ENCODE data around the gene SNX24. TPM values are rescaled to one million over a fixed set of nuclear protein-coding genes. Genes with fewer than 3 reads are reported as not detected.

The SNX24 gene
- polyA plus RNA-seq, 2 donors = 29.5 to 49.6 TPM

- Histone ChIP-seq H3K9me3 (ENCODE audit: control insufficient read depth in 2 of 2, insufficient read depth in 1 of 2, low read depth in 1 of 2, low read length in 1 of 2) (no peaks in the 10 kb centered on the region), H3K4me3 (ENCODE audit: low read depth in 1 of 2, low read length in 2 of 2) (no peak overlapping the region), H3K27me3 (ENCODE audit: control insufficient read depth in 1 of 2, insufficient read depth in 2 of 2, low read length in 2 of 2) (no peaks in the 10 kb centered on the region), H3K4me1 (ENCODE audit: control insufficient read depth in 2 of 2, insufficient read depth in 2 of 2, low read length in 1 of 2) (peaks cover 0 to 3% of the 10 kb centered on the region in 2 donors), H3K27ac (ENCODE audit: low read depth in 2 of 2, low read length in 1 of 2) (no peak overlapping the region), H3K36me3 (ENCODE audit: control insufficient read depth in 2 of 2, insufficient read depth in 2 of 2, low read length in 1 of 2) (no peaks in the 10 kb centered on the region)
- 46 to 62% methylated on average over 3 of the region's 3 CpGs for WGBS, 2 donors
Measured at GRCh38 chr5:122882831-122883230, 37.4 kb downstream of the SNX24 start.

GRCh38 chr5:122885045-122885517 lies 39.7 kb downstream of the SNX24 start:
- 67 to 73% methylated on average over 1 of the region's 1 CpG for WGBS, 2 donors
- Histone ChIP-seq H3K27ac (ENCODE audit: low read depth in 2 of 2, low read length in 1 of 2) (peak overlapping the region in 1 of 2 donors; percentile 28), H3K4me3 (ENCODE audit: low read depth in 1 of 2, low read length in 2 of 2) (no peak overlapping the region), H3K27me3 (ENCODE audit: control insufficient read depth in 1 of 2, insufficient read depth in 2 of 2, low read length in 2 of 2) (no peaks in the 10 kb centered on the region), H3K4me1 (ENCODE audit: control insufficient read depth in 2 of 2, insufficient read depth in 2 of 2, low read length in 1 of 2) (peaks cover 0 to 3% of the 10 kb centered on the region in 2 donors), H3K36me3 (ENCODE audit: control insufficient read depth in 2 of 2, insufficient read depth in 2 of 2, low read length in 1 of 2) (no peaks in the 10 kb centered on the region), H3K9me3 (ENCODE audit: control insufficient read depth in 2 of 2, insufficient read depth in 1 of 2, low read depth in 1 of 2, low read length in 1 of 2) (no peaks in the 10 kb centered on the region)

GRCh38 chr5:122885891-122886290 lies 40.5 kb downstream of the SNX24 start:
- Histone ChIP-seq H3K4me1 (ENCODE audit: control insufficient read depth in 2 of 2, insufficient read depth in 2 of 2, low read length in 1 of 2) (peaks cover 0 to 3% of the 10 kb centered on the region in 2 donors), H3K27ac (ENCODE audit: low read depth in 2 of 2, low read length in 1 of 2) (no peak overlapping the region), H3K9me3 (ENCODE audit: control insufficient read depth in 2 of 2, insufficient read depth in 1 of 2, low read depth in 1 of 2, low read length in 1 of 2) (no peaks in the 10 kb centered on the region), H3K4me3 (ENCODE audit: low read depth in 1 of 2, low read length in 2 of 2) (no peak overlapping the region), H3K36me3 (ENCODE audit: control insufficient read depth in 2 of 2, insufficient read depth in 2 of 2, low read length in 1 of 2) (no peaks in the 10 kb centered on the region), H3K27me3 (ENCODE audit: control insufficient read depth in 1 of 2, insufficient read depth in 2 of 2, low read length in 2 of 2) (no peaks in the 10 kb centered on the region)
- WGBS, 2 donors = 94 to 96% methylated on average over 6 of the region's 6 CpGs

GRCh38 chr5:122895141-122895540 lies 49.7 kb downstream of the SNX24 start:
- H3K27ac ChIP-seq (ENCODE audit: low read depth in 2 of 2, low read length in 1 of 2) = no peak overlapping the region
- no peaks in the 10 kb centered on the region for H3K36me3 ChIP-seq (ENCODE audit: control insufficient read depth in 2 of 2, insufficient read depth in 2 of 2, low read length in 1 of 2)
- no peak overlapping the region for H3K4me3 ChIP-seq (ENCODE audit: low read depth in 1 of 2, low read length in 2 of 2)
- no peaks in the 10 kb centered on the region for H3K9me3 ChIP-seq (ENCODE audit: control insufficient read depth in 2 of 2, insufficient read depth in 1 of 2, low read depth in 1 of 2, low read length in 1 of 2)
- no peaks in the 10 kb centered on the region for H3K27me3 ChIP-seq (ENCODE audit: control insufficient read depth in 1 of 2, insufficient read depth in 2 of 2, low read length in 2 of 2)
- 96 to 100% methylated on average over 1 of the region's 1 CpG for WGBS, 2 donors
- no peaks in the 10 kb centered on the region for H3K4me1 ChIP-seq (ENCODE audit: control insufficient read depth in 2 of 2, insufficient read depth in 2 of 2, low read length in 1 of 2)

- Histone ChIP-seq H3K27me3 (ENCODE audit: control insufficient read depth in 1 of 2, insufficient read depth in 2 of 2, low read length in 2 of 2) (no peaks in the 10 kb centered on the region), H3K4me1 (ENCODE audit: control insufficient read depth in 2 of 2, insufficient read depth in 2 of 2, low read length in 1 of 2) (peaks cover 0 to 3% of the 10 kb centered on the region in 2 donors), H3K27ac (ENCODE audit: low read depth in 2 of 2, low read length in 1 of 2) (no peak overlapping the region), H3K4me3 (ENCODE audit: low read depth in 1 of 2, low read length in 2 of 2) (no peak overlapping the region), H3K9me3 (ENCODE audit: control insufficient read depth in 2 of 2, insufficient read depth in 1 of 2, low read depth in 1 of 2, low read length in 1 of 2) (no peaks in the 10 kb centered on the region), H3K36me3 (ENCODE audit: control insufficient read depth in 2 of 2, insufficient read depth in 2 of 2, low read length in 1 of 2) (peaks cover 0 to 3% of the 10 kb centered on the region in 2 donors)
- 58 to 68% methylated on average over 4 of the region's 4 CpGs for WGBS, 2 donors
Measured at GRCh38 chr5:122896598-122897282, 51.3 kb downstream of the SNX24 start.

GRCh38 chr5:122897283-122897602 lies 51.8 kb downstream of the SNX24 start:
- peaks cover 0 to 3% of the 10 kb centered on the region in 2 donors for H3K4me1 ChIP-seq (ENCODE audit: control insufficient read depth in 2 of 2, insufficient read depth in 2 of 2, low read length in 1 of 2)
- no peaks in the 10 kb centered on the region for H3K27me3 ChIP-seq (ENCODE audit: control insufficient read depth in 1 of 2, insufficient read depth in 2 of 2, low read length in 2 of 2)
- H3K27ac ChIP-seq (ENCODE audit: low read depth in 2 of 2, low read length in 1 of 2) = no peak overlapping the region
- no peak overlapping the region for H3K4me3 ChIP-seq (ENCODE audit: low read depth in 1 of 2, low read length in 2 of 2)
- no peaks in the 10 kb centered on the region for H3K9me3 ChIP-seq (ENCODE audit: control insufficient read depth in 2 of 2, insufficient read depth in 1 of 2, low read depth in 1 of 2, low read length in 1 of 2)
- peaks cover 0 to 3% of the 10 kb centered on the region in 2 donors for H3K36me3 ChIP-seq (ENCODE audit: control insufficient read depth in 2 of 2, insufficient read depth in 2 of 2, low read length in 1 of 2)

GRCh38 chr5:122901346-122901745 lies 55.9 kb downstream of the SNX24 start:
- H3K27ac ChIP-seq (ENCODE audit: low read depth in 2 of 2, low read length in 1 of 2) = no peak overlapping the region
- H3K27me3 ChIP-seq (ENCODE audit: control insufficient read depth in 1 of 2, insufficient read depth in 2 of 2, low read length in 2 of 2) = no peaks in the 10 kb centered on the region
- H3K4me1 ChIP-seq (ENCODE audit: control insufficient read depth in 2 of 2, insufficient read depth in 2 of 2, low read length in 1 of 2) = peaks cover 0 to 3% of the 10 kb centered on the region in 2 donors
- H3K9me3 ChIP-seq (ENCODE audit: control insufficient read depth in 2 of 2, insufficient read depth in 1 of 2, low read depth in 1 of 2, low read length in 1 of 2) = no peaks in the 10 kb centered on the region
- H3K4me3 ChIP-seq (ENCODE audit: low read depth in 1 of 2, low read length in 2 of 2) = no peak overlapping the region
- peaks cover 0 to 3% of the 10 kb centered on the region in 2 donors for H3K36me3 ChIP-seq (ENCODE audit: control insufficient read depth in 2 of 2, insufficient read depth in 2 of 2, low read length in 1 of 2)
- 91 to 94% methylated on average over 2 of the region's 2 CpGs for WGBS, 2 donors

- Histone ChIP-seq H3K36me3 (ENCODE audit: control insufficient read depth in 2 of 2, insufficient read depth in 2 of 2, low read length in 1 of 2) (peaks cover 0 to 3% of the 10 kb centered on the region in 2 donors), H3K4me3 (ENCODE audit: low read depth in 1 of 2, low read length in 2 of 2) (no peak overlapping the region), H3K4me1 (ENCODE audit: control insufficient read depth in 2 of 2, insufficient read depth in 2 of 2, low read length in 1 of 2) (peaks cover 0 to 3% of the 10 kb centered on the region in 2 donors), H3K27me3 (ENCODE audit: control insufficient read depth in 1 of 2, insufficient read depth in 2 of 2, low read length in 2 of 2) (no peaks in the 10 kb centered on the region), H3K9me3 (ENCODE audit: control insufficient read depth in 2 of 2, insufficient read depth in 1 of 2, low read depth in 1 of 2, low read length in 1 of 2) (no peaks in the 10 kb centered on the region), H3K27ac (ENCODE audit: low read depth in 2 of 2, low read length in 1 of 2) (no peak overlapping the region)
- WGBS, 2 donors = 68 to 81% methylated on average over 1 of the region's 1 CpG
Measured at GRCh38 chr5:122902263-122902662, 56.9 kb downstream of the SNX24 start.

GRCh38 chr5:122906768-122907167 lies 61.4 kb downstream of the SNX24 start:
- WGBS, 2 donors = 50 to 59% methylated on average over 4 of the region's 4 CpGs
- Histone ChIP-seq H3K36me3 (ENCODE audit: control insufficient read depth in 2 of 2, insufficient read depth in 2 of 2, low read length in 1 of 2) (no peaks in the 10 kb centered on the region), H3K4me3 (ENCODE audit: low read depth in 1 of 2, low read length in 2 of 2) (no peak overlapping the region), H3K27me3 (ENCODE audit: control insufficient read depth in 1 of 2, insufficient read depth in 2 of 2, low read length in 2 of 2) (no peaks in the 10 kb centered on the region), H3K9me3 (ENCODE audit: control insufficient read depth in 2 of 2, insufficient read depth in 1 of 2, low read depth in 1 of 2, low read length in 1 of 2) (no peaks in the 10 kb centered on the region), H3K27ac (ENCODE audit: low read depth in 2 of 2, low read length in 1 of 2) (no peak overlapping the region), H3K4me1 (ENCODE audit: control insufficient read depth in 2 of 2, insufficient read depth in 2 of 2, low read length in 1 of 2) (no peaks in the 10 kb centered on the region)

GRCh38 chr5:122907276-122907675 lies 61.9 kb downstream of the SNX24 start:
- Histone ChIP-seq H3K4me3 (ENCODE audit: low read depth in 1 of 2, low read length in 2 of 2) (no peak overlapping the region), H3K27me3 (ENCODE audit: control insufficient read depth in 1 of 2, insufficient read depth in 2 of 2, low read length in 2 of 2) (no peaks in the 10 kb centered on the region), H3K4me1 (ENCODE audit: control insufficient read depth in 2 of 2, insufficient read depth in 2 of 2, low read length in 1 of 2) (no peaks in the 10 kb centered on the region), H3K36me3 (ENCODE audit: control insufficient read depth in 2 of 2, insufficient read depth in 2 of 2, low read length in 1 of 2) (no peaks in the 10 kb centered on the region), H3K27ac (ENCODE audit: low read depth in 2 of 2, low read length in 1 of 2) (no peak overlapping the region), H3K9me3 (ENCODE audit: control insufficient read depth in 2 of 2, insufficient read depth in 1 of 2, low read depth in 1 of 2, low read length in 1 of 2) (no peaks in the 10 kb centered on the region)
- whole genome bisulfite sequencing, 2 donors = 46 to 74% methylated on average over 3 of the region's 3 CpGs

Data from esophagus (tissue), 2 donors.